Measurements from ENCODE around the gene ASAP3. TPM values are rescaled to one million over a fixed set of nuclear protein-coding genes. Genes with fewer than 3 reads are reported as not detected.
A peak's percentile ranks its signal among the peaks of the same experiment; 100 is the strongest.

The ASAP3 gene
- total and polyA plus RNA-seq, 9 of the 15 experiments (the other 6 are each of a cell fraction or from before 2014, with no cell fraction given): 1.7 to 31.2 (median 17.4) TPM

- no peak for TF ChIP-seq GMEB1 (CRISPR knock-in tag; IDR thresholded peaks at IDR 0.05)
- no peak for TF ChIP-seq HEY1 (CRISPR knock-in tag; IDR thresholded peaks at IDR 0.05; ENCODE audit: borderline replicate concordance)
- TF ChIP-seq TFE3 (CRISPR knock-in tag; IDR thresholded peaks at IDR 0.05): no peak
- no peak for TF ChIP-seq MYC (IDR thresholded peaks at IDR 0.05; ENCODE audit: low read depth, low read length)
- TF ChIP-seq MYC (CRISPR knock-in tag; IDR thresholded peaks at IDR 0.05; ENCODE audit: borderline replicate concordance, low read depth): no peak
- TF ChIP-seq MAFK (IDR thresholded peaks at IDR 0.05; ENCODE audit: low read length): no peak
- no peak for TF ChIP-seq ZNF589 (CRISPR knock-in tag; IDR thresholded peaks at IDR 0.05; ENCODE audit: low read depth)
- TF ChIP-seq CREB3 (tag; conservative IDR thresholded peaks at IDR 0.05; ENCODE audit: low read depth): no peak
- no peak for TF ChIP-seq SRSF7 (optimal IDR thresholded peaks at IDR 0.05; ENCODE audit: low read depth, low read length)
- no peak for TF ChIP-seq E2F6 (IDR thresholded peaks at IDR 0.05; ENCODE audit: borderline replicate concordance in 1 of 2, extremely low read depth in 1 of 2, insufficient read depth in 1 of 2, insufficient read length in 1 of 2, low read depth in 1 of 2, low read length in 1 of 2, poor library complexity in 1 of 2, severe bottlenecking in 1 of 2)
- peak; percentile 29; the same call in 1 of the 2 replicates for TF ChIP-seq CBFA2T3 (IDR thresholded peaks at IDR 0.05)
- no peak for TF ChIP-seq ZC3H8 (IDR thresholded peaks at IDR 0.05)
- no peak for TF ChIP-seq CLOCK (CRISPR knock-in tag; IDR thresholded peaks at IDR 0.05; ENCODE audit: borderline replicate concordance)
- no peak for TF ChIP-seq RBM17 (IDR thresholded peaks at IDR 0.05; ENCODE audit: borderline replicate concordance, low read depth, low read length)
- no peak for TF ChIP-seq MAZ (CRISPR knock-in tag; conservative IDR thresholded peaks at IDR 0.05 in 1 of 2, IDR thresholded peaks at IDR 0.05 in 1 of 2)
- TF ChIP-seq TRIM25 (IDR thresholded peaks at IDR 0.05; ENCODE audit: borderline replicate concordance): no peak
Observed at GRCh38 chr1:23384312-23385058, 99.5 kb downstream of the ASAP3 start (continued).
